Mucosa of stomach (tissue), 1 donor: ENCODE data around the gene BDH1.
"Not testable (repeated sequence)": the region's sequence is repeated elsewhere in the genome, so short reads cannot be mapped to it uniquely, and the experiment has no call there.

Experiments
- H3K27me3 ChIP-seq: one replicate; pipeline ENCODE4 v1.7.0; 2013; ENCODE audit warnings: mild to moderate bottlenecking, low read length; ENCODE audit not compliant: control insufficient read depth, insufficient read depth
- H3K36me3 ChIP-seq: one replicate; pipeline ENCODE4 v1.7.0; 2013; ENCODE audit warnings: low read length; ENCODE audit not compliant: control insufficient read depth, insufficient read depth
- H3K4me1 ChIP-seq: one replicate; pipeline ENCODE4 v1.7.0; 2013; ENCODE audit warnings: mild to moderate bottlenecking, low read length; ENCODE audit not compliant: control insufficient read depth, insufficient read depth
- H3K4me3 ChIP-seq: one replicate; pipeline ENCODE4 v1.7.0; 2013; ENCODE audit warnings: low read length
- H3K9ac ChIP-seq: one replicate; pipeline ENCODE4 v1.7.0; 2013; ENCODE audit warnings: mild to moderate bottlenecking, low read length, moderate library complexity
- H3K9me3 ChIP-seq: one replicate; pipeline ENCODE4 v1.7.0; 2013; ENCODE audit warnings: mild to moderate bottlenecking, low read length, moderate library complexity; ENCODE audit not compliant: control insufficient read depth
- donor health status: Pancreatic carcinoma.

BDH1 gene

GRCh38 chr3:197478746-197479668 is 76.8 kb downstream of the BDH1 start:
- H3K4me1 ChIP-seq = peaks cover 10% of the 10 kb centered on the region
- H3K36me3 ChIP-seq = no peaks in the 10 kb centered on the region
- H3K27me3 ChIP-seq = no peaks in the 10 kb centered on the region
- H3K9me3 ChIP-seq = no peaks in the 10 kb centered on the region
- H3K4me3 ChIP-seq = no peak overlapping the region
- no peak overlapping the region for H3K9ac ChIP-seq

GRCh38 chr3:197477816-197478215 is 78.0 kb downstream of the BDH1 start:
- H3K4me1 ChIP-seq, H3K4me3 ChIP-seq, H3K36me3 ChIP-seq, H3K9me3 ChIP-seq, H3K27me3 ChIP-seq, H3K9ac ChIP-seq: not testable (repeated sequence)

GRCh38 chr3:197475997-197476525 is 79.7 kb downstream of the BDH1 start:
- no peak overlapping the region for H3K9ac ChIP-seq
- H3K27me3 ChIP-seq = no peaks in the 10 kb centered on the region
- H3K9me3 ChIP-seq = no peaks in the 10 kb centered on the region
- peaks cover 10% of the 10 kb centered on the region for H3K4me1 ChIP-seq
- H3K36me3 ChIP-seq = no peaks in the 10 kb centered on the region
- H3K4me3 ChIP-seq = no peak overlapping the region

- Histone ChIP-seq H3K4me3 (no peak overlapping the region), H3K4me1 (peaks cover 10% of the 10 kb centered on the region), H3K27me3 (no peaks in the 10 kb centered on the region), H3K9me3 (no peaks in the 10 kb centered on the region), H3K36me3 (no peaks in the 10 kb centered on the region), H3K9ac (no peak overlapping the region)
These were observed 80.3 kb downstream of the BDH1 start for GRCh38 chr3:197475514-197475913.

GRCh38 chr3:197472151-197472550 is 83.6 kb downstream of the BDH1 start:
- Histone ChIP-seq H3K36me3 (no peaks in the 10 kb centered on the region), H3K4me3 (no peak overlapping the region), H3K27me3 (no peaks in the 10 kb centered on the region), H3K9me3 (no peaks in the 10 kb centered on the region), H3K9ac (no peak overlapping the region), H3K4me1 (peaks cover 14% of the 10 kb centered on the region)

GRCh38 chr3:197471221-197472010 is 84.4 kb downstream of the BDH1 start:
- H3K36me3 ChIP-seq = no peaks in the 10 kb centered on the region
- H3K4me3 ChIP-seq = no peak overlapping the region
- no peaks in the 10 kb centered on the region for H3K9me3 ChIP-seq

GRCh38 chr3:197468866-197469382 is 86.8 kb downstream of the BDH1 start:
- H3K9ac ChIP-seq = no peak overlapping the region
- no peak overlapping the region for H3K4me3 ChIP-seq
- no peaks in the 10 kb centered on the region for H3K9me3 ChIP-seq
- no peaks in the 10 kb centered on the region for H3K36me3 ChIP-seq
- peaks cover 14% of the 10 kb centered on the region for H3K4me1 ChIP-seq
- H3K27me3 ChIP-seq = no peaks in the 10 kb centered on the region

More at GRCh38 chr3:197471221-197472010, 84.4 kb downstream of the BDH1 start:
- Histone ChIP-seq H3K4me1 (peaks cover 14% of the 10 kb centered on the region), H3K9ac (no peak overlapping the region), H3K27me3 (no peaks in the 10 kb centered on the region)

- Histone ChIP-seq H3K4me1 (peaks cover 14% of the 10 kb centered on the region), H3K4me3 (no peak overlapping the region), H3K9ac (no peak overlapping the region), H3K27me3 (no peaks in the 10 kb centered on the region), H3K9me3 (no peaks in the 10 kb centered on the region), H3K36me3 (no peaks in the 10 kb centered on the region)
These were observed 87.6 kb downstream of the BDH1 start for GRCh38 chr3:197468167-197468566.

GRCh38 chr3:197466586-197467399 is 89.0 kb downstream of the BDH1 start:
- Histone ChIP-seq H3K9ac (no peak overlapping the region), H3K27me3 (no peaks in the 10 kb centered on the region), H3K4me1 (peaks cover 14% of the 10 kb centered on the region), H3K36me3 (no peaks in the 10 kb centered on the region), H3K4me3 (no peak overlapping the region), H3K9me3 (no peaks in the 10 kb centered on the region)

- Histone ChIP-seq H3K9ac (no peak overlapping the region), H3K4me3 (no peak overlapping the region), H3K4me1 (peaks cover 14% of the 10 kb centered on the region), H3K9me3 (no peaks in the 10 kb centered on the region), H3K36me3 (no peaks in the 10 kb centered on the region), H3K27me3 (no peaks in the 10 kb centered on the region)
These were observed 89.7 kb downstream of the BDH1 start for GRCh38 chr3:197465996-197466549.
